Fibroblast of the conjunctiva (primary cell): ENCODE measurements around the gene TFRC.
"Not testable (repeated sequence)": the region's sequence is repeated elsewhere in the genome, so short reads cannot be mapped to it uniquely, and the experiment has no call there.

ENCODE experiments used
- DNase-seq: peaks from one replicate; pipeline ENCODE4 v3.0.0-alpha.2; 2010; ENCODE audit warnings: low read depth

The TFRC gene

DNA sequence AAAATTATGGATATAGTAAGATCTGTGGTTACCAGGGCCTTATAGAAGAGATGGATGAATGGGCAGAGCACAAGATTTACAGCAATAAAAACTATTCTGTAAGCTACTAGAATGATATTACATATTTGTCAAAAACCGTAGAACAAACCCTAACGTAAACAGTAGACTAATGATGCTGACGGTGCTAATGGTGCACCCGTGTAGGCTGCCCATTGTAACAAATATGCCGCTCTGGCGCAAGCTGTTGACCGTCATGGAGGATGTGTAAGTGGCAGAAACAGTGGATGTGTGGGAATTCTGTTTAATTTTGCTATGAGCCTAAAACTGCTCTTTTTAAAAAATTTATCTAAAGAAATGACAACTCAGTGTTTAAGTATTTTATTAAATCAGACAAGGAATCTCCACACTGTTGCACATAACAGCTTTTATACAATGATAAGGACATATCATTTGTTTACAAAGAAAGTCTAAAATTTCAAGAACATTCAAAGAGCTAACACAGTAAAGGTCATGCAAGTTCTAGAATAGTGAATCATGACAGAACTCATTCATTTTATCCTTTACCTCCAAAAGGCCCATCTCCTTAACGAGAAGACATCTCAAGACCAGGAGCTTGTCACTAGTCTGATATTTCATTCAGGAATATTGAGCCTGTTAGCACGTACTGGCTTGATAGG lies 32.8 kb downstream of the TFRC start:
- no peak for DNase-seq

GRCh38 chr3:196047391-196048030 lies 34.4 kb downstream of the TFRC start:
- no peak for DNase-seq

DNA sequence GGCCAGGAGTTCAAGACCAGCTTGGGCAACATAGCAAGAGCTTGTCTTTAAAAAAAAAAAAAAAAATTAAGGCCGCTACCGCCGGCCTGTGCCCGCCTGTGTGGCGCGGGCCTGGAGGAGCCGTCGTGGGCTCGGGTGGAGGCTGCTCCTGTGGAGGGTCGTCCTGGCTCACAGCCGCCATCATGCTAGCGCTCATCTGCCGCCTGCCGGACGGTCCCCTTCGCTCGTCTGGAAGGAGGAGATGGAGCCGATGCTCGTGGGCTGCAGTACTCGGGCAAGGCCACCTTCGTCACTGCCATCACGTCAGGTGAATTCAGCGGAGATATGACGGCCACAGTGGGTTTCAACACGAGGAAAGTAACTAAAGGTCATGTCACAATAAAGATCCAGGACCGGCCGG lies 37.4 kb downstream of the TFRC start:
- DNase-seq, result no peak

DNA sequence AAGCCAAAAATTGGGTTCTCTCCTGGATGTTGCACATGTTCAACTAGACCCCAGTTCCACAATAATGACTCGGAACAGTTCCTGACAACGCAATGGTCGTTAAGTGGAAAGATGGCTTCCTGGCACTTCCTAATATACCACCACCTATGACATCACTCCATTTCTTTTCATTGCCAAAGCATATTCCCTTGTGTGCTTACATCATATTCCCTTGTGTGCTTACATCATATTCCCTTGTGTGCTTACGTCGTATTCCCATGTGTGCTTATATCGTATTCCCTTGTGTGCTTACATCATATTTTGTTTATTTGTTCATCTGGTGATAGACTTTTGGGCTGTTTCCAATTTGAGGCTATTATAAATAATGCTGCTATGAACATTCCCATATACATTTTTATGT lies 39.2 kb downstream of the TFRC start:
- no peak for DNase-seq

- DNase-seq, result no peak
Measured at GRCh38 chr3:196039359-196039758, 42.5 kb downstream of the TFRC start.

- not testable (repeated sequence) for DNase-seq
Measured at GRCh38 chr3:196026059-196026458, 55.8 kb downstream of the TFRC start.

DNA sequence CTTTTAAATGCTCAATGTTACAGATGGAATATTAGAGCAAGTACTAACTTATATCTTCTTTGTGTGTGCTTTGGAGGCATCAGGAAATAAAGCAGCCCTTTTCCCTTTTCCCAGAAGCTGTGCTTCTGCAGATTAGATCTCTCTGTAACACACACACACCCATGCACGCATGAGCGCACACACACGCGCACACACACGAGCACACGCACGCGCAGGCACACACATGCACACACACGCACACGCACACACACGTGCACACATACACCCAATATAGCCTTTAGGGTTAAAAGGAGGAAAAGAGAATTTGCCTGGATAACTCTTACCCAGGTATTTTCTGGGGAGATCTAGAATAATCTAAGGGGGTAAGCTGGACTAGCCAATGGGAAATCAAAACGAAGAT lies 56.9 kb downstream of the TFRC start:
- DNase-seq, result no peak

DNA sequence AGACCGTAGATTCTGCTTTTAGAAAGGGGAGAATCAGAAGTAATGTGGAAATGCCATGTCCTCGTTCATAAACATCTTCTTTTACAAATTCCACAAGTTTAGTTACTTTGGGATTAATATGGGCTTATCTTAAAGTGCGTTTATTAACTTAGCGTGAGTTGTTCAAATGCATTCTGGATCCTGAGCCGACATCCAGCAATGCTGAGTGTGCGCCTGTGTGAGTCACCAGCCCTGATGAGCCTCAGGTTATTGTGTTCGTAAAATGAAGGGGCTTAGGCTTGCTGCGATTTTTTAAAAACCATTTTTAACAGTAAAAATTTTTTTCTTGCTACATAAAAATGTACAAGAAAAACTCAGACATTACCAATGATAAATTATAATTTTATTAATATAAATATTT lies 57.9 kb downstream of the TFRC start:
- DNase-seq, result no peak

DNA sequence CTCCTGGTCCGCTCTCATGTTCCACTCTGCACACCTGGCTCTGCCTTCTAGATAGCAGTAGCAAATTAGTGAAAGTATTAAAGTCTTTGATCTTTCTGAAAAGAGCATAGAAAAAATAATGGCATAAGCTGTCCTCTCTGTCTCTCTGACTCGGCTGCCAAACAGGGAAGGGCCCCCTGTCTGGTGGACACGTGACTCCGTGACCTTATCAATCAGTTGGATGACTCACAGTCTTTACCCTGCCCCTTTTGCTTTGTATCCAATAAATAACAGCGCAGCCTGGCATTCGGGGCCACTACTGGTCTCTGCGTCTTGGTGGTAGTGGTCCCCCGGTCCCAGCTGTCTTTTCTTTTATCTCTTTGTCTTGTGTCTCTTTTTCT lies 59.4 kb downstream of the TFRC start:
- DNase-seq, result not testable (repeated sequence)

DNA sequence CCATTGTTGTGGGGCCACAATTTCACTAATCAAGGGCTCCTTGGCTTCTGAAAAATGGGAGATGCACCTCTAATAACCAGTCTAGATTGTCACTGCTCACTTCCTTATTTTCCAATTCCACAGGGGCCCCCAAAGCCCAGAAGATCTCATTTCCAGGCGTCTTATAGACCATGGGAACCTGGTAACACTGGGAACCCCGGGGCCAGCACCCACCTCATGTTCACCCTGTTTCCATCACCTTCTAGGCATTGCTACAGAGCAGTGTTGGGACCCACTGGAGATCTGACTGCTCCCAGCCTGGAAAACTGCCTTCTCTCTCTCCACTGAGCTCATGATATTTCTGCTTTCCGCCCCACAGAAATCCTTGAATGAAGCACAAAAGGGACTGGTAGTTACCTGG lies 61.5 kb downstream of the TFRC start:
- no peak for DNase-seq

DNA sequence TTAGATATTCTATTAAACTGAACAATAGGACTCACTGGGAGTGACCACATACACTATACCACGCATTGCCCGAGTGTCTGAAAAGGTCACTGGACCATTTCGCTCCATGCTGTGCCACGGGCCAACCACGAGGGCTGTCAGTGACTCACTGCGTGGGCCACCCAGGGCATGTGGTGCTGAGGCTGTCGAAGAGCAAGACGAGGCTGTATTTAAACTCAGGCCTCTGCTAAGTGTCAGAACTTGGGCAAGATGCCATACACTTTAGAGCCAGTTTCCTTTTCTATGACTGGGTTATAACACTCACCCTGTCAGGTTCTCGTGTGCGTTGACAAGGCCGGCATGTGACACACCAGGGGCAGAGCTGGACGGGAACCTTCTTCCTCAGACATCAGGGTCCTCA lies 62.3 kb downstream of the TFRC start:
- DNase-seq, result not testable (repeated sequence)

GRCh38 chr3:196018159-196018558 lies 63.7 kb downstream of the TFRC start:
- not testable (repeated sequence) for DNase-seq

DNA sequence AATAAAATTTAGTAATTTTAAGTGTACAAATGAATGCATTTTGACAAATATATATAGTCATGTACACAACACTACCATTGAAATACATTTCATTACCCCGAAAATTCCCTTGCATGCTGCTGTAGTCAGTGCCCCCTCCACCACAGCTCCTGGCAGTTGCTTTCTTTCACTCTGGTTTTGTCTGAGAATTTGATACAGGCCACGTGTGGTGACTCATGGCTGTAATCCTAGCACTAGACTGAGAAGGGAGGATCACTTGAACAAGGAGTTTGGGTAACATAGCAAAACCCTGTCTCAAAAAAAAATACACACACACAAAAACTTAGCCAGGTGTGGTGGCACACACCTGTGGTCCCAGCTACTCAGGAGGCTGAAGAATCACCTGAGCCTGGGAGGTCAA lies 65.4 kb downstream of the TFRC start:
- DNase-seq, result peak; percentile 22

GRCh38 chr3:196016059-196016458 lies 65.8 kb downstream of the TFRC start:
- DNase-seq, result no peak

DNA sequence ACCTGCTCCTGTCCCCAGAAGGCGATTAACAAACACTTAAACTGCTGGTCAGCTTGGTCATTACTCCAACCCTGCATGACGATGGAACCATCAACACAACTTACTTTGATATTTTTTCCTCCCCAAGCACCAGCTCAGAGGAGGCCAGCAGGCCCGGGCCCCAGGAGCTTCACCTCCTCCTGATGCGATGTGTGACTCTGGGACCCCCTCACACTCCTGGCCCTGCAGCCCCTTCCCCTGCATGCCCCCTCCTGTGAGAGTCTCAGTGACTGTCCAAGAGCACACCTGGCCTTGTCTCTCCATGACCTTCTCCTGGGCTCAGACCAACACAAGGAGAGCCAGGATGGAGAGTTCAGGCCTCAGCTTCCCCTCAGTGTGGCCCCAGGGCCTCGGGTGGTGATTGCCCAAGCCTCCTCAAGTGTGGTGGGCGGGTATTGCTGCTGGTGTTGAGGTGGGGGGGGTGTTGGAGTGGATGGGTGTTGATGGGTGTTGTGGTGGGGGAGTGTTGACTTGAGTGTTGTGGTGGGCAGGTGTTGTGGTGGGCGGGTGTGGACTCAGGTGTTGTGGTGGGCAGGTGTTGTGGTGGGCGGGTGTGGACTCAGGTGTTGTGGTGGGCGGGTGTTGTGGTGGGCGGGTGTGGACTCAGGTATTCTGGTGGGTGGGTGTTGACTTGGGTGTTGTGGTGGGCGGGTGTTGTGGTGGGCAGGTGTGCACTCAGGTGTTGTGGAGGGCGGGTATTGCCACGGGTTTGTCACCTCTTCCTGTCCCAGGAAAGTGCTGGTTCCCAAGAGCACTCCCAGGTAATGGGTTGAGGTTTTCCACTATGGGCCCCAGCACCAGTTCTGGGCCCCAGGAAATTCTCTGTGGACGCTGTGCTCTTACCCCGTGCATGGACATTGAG lies 68.1 kb downstream of the TFRC start:
- DNase-seq, result no peak

DNA sequence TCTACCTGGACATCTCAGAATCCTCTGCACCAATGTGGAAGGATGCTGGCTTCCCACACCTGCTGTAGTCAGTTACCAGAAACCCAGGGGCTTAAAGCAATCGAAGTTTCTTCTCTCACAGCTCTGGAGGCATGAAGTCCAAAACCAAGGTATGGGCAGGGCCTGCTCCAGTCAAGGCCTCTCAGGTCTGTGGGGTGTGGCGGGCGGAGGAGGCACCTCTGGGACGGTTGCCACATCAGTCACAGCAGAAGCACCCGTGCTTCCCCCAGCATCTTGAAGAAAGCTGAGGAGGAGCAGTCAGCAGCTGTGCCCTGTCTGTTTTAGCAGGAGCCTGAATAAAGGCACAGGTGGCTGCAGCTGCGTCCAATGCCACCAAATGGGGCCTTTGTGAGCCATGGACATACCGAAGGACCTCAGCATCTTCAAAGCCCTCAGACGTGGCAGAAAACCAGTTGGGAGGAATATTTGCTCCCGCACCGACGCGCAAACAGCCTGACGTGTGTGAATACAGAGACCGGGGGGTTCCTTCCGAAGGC lies 68.9 kb downstream of the TFRC start:
- DNase-seq, result no peak

GRCh38 chr3:196012481-196012880 lies 69.4 kb downstream of the TFRC start:
- DNase-seq, result no peak

DNA sequence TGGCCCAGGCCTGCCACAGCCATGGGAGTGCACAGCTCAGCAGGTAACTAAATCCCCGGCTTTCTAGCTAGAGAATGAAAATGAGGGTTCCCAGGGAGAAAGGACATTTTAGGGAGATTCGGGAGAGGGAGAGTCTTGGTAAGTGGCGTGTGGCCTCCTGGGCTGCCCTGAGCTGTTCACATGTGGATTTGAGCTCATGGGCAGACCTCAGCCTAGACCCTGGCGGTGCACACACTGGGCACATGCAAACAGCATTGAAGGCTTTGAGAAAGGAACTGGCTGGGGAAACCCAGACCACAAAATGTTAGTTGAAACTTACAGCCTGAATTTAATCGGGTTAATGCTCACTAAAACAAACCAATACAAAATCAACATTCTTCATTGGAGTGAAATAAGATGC lies 72.4 kb downstream of the TFRC start:
- no peak for DNase-seq

- DNase-seq, result no peak
Measured at GRCh38 chr3:196008929-196009328, 73.0 kb downstream of the TFRC start.

GRCh38 chr3:196008387-196008786 lies 73.5 kb downstream of the TFRC start:
- no peak for DNase-seq

DNA sequence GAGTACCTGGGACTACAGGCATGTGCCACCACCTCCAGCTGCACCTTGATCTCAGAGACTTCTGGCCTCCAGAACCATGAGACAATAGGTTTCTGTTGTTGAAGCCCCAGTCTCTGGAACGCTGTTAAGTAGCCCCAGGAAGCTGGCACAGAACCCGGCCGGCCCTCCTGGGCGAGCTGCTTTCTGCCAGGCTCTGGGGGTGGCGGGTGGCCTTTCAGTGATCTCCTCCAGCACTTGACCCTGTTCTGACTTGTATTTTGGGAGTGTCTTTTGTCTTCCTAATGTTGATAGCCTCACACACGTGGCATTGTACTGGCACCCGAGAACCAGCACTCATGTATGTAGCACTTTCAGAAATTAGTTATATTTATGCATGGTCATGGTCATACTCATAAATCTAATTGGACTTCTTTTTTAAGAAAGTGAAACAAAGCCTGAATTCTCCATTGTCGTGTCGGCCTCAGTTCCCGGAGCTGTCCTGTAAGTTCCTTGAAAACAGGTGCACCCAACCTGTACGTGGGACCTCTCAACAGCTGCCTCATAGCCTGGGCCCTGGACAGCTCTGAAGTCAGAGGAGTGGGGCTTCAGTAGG lies 74.0 kb downstream of the TFRC start:
- DNase-seq, result no peak

- DNase-seq, result not testable (repeated sequence)
Measured at GRCh38 chr3:196005338-196005737, 76.6 kb downstream of the TFRC start.
